GM20000 (cell line): ENCODE results near the gene PID1.

ENCODE experiments used
- DNase-seq: peaks from one replicate; pipeline ENCODE4 v3.0.0; 2012; ENCODE audit warnings: low spot score
- CTCF ChIP-seq: IDR thresholded peaks from 2 replicates; pipeline ENCODE4 v1.5.1; 2012; ENCODE audit warnings: mild to moderate bottlenecking, control low read depth; ENCODE audit errors: extremely low read depth, missing control alignments

PID1 gene

GRCh38 chr2:229249536-229249935 is 21.6 kb downstream of the PID1 start:
- TF ChIP-seq CTCF, result no peak
- DNase-seq, result no peak

GRCh38 chr2:229246334-229246733 is 24.8 kb downstream of the PID1 start:
- no peak for DNase-seq
- no peak for TF ChIP-seq CTCF

GRCh38 chr2:229244975-229245374 is 26.1 kb downstream of the PID1 start:
- no peak for DNase-seq
- TF ChIP-seq CTCF, result no peak

GRCh38 chr2:229243890-229244560 is 27.1 kb downstream of the PID1 start:
- no peak for TF ChIP-seq CTCF
- no peak for DNase-seq

GRCh38 chr2:229240984-229241491 is 30.0 kb downstream of the PID1 start:
- no peak for TF ChIP-seq CTCF
- no peak for DNase-seq

- no peak for TF ChIP-seq CTCF
Measured at GRCh38 chr2:229239021-229239420, 32.1 kb downstream of the PID1 start.

GRCh38 chr2:229237270-229237669 is 33.8 kb downstream of the PID1 start:
- no peak for DNase-seq
- no peak for TF ChIP-seq CTCF

More at GRCh38 chr2:229239021-229239420, 32.1 kb downstream of the PID1 start:
- DNase-seq, result no peak
